ENCODE results near the gene NRCAM. TPM values are rescaled to one million over a fixed set of nuclear protein-coding genes. Genes with fewer than 3 reads are reported as not detected.

The NRCAM gene
- total RNA-seq, 1 donor = 1.3 TPM

DNA sequence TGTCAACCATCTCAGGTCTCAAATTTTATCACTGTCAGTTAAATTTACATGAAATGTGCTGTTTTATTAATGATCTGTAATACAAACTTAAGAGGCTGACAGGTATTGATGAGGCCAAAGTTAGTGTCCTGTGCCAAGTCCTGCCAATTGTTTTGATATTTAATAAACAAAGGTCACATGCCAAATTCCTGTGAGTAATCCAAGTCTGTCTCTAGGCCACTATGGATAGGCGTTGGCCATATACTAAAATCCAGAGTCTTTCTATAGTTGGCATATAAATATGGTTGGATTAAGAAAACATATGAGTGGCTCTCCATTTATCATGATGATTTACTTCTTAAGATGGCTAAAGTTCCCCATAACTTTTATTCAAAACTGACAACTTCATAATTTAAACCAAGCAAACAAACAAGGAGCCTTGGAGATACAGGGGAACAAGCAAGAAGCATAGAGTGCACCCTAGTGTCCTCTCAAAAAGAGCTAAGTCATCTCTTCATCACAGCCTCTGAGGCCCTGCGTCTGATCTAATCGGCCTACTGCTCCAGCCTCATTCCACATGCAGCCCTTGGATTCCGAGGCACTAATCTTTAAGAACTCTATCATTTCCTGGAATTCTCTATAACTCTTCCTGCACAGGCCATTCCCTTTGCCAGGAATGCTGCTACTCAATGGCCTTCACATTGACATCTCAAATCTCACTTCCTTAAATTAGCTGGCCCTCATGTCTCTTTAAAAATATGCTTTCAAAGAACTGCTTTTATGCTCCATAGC is 32.7 kb upstream of the NRCAM start:
- peak; percentile 6 for DNase-seq (ENCODE audit: low read depth)
- H3K4me3 ChIP-seq (ENCODE audit: low read depth, low read length) = no peak overlapping the region
- no peak for TF ChIP-seq CTCF (IDR thresholded peaks at IDR 0.05; ENCODE audit: insufficient read depth, low read depth, low read length)

DNA sequence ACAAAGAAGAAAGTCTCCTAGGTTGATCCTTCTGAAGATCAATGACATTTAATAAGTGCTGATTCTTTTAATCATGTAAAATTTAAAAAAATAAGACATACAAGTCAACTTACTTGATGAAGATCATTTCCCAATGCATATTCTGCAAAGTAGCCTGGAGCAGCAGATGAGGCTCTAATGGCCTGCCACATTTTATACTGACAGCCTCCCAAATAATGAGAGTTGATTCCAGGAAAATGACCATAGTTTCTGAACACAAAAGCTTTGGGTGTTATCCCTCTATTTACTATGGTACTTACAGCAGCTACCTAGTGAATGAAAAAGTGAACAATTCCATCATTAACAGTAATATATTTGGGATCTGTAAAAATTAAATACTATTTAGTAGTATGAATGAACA is 31.4 kb upstream of the NRCAM start:
- no peak overlapping the region for H3K4me3 ChIP-seq (ENCODE audit: low read depth, low read length)
- TF ChIP-seq CTCF (IDR thresholded peaks at IDR 0.05; ENCODE audit: insufficient read depth, low read depth, low read length) = no peak
- DNase-seq (ENCODE audit: low read depth) = no peak

- no peak for DNase-seq (ENCODE audit: low read depth)
- no peak for TF ChIP-seq CTCF (IDR thresholded peaks at IDR 0.05; ENCODE audit: insufficient read depth, low read depth, low read length)
- H3K4me3 ChIP-seq (ENCODE audit: low read depth, low read length) = no peak overlapping the region
These were observed 30.2 kb upstream of the NRCAM start for GRCh38 chr7:108486291-108486966.

- no peak for TF ChIP-seq CTCF (IDR thresholded peaks at IDR 0.05; ENCODE audit: insufficient read depth, low read depth, low read length)
- DNase-seq (ENCODE audit: low read depth) = no peak
- H3K4me3 ChIP-seq (ENCODE audit: low read depth, low read length) = no peak overlapping the region
These were observed 27.9 kb upstream of the NRCAM start for GRCh38 chr7:108484137-108484536.

DNA sequence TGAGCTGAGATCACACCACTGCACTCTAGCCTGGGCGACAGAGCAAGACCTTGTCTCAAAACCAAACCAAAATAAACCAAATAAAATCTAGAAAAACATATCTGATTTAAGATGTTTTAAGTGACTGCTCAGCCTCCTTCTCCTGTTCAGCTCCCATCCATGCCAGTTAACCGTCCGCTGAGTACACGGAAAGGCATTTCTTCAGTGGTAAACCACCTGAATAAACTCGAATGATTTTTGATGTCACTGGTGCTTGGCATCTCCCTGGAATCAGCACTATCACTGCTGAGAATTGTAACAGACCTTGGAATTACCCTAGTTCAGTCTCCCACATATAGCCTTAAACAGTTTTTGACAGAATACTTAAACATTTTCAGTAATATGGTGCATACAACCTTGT is 24.1 kb upstream of the NRCAM start:
- no peak for TF ChIP-seq CTCF (IDR thresholded peaks at IDR 0.05; ENCODE audit: insufficient read depth, low read depth, low read length)
- DNase-seq (ENCODE audit: low read depth) = no peak
- no peak overlapping the region for H3K4me3 ChIP-seq (ENCODE audit: low read depth, low read length)

DNA sequence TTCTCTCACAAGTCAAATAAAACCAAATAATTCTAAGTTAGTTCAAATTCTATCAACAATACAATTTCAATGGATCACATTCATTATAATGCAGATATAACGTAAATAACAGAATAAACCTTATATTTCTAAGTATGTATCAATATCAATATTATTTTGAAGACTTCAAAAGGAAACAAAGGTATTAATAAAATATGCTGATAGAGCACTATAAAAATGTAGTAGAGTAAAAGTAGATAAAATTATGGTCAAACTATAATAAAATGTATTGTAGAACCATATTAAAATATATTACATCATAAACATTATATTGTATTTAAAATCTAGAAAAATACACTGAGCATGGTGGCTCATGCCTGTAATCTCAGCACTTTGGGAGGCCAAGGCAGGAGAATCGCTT is 23.5 kb upstream of the NRCAM start:
- no peak for TF ChIP-seq CTCF (IDR thresholded peaks at IDR 0.05; ENCODE audit: insufficient read depth, low read depth, low read length)
- DNase-seq (ENCODE audit: low read depth) = no peak
- no peak overlapping the region for H3K4me3 ChIP-seq (ENCODE audit: low read depth, low read length)
